HG03460 (cell line): ENCODE data around the gene NKX1-1.
"Not testable (repeated sequence)": the region's sequence is repeated elsewhere in the genome, so short reads cannot be mapped to it uniquely, and the experiment has no call there.

Source experiments
- ATAC-seq: cut with Tn5 transposase; IDR thresholded peaks from one replicate; pipeline ENCODE4 v1.9.1; 2021; ENCODE audit not compliant: unreplicated experiment

NKX1-1 gene

GRCh38 chr4:1393866-1394265, 12.4 kb downstream of the NKX1-1 start:
- no peak for ATAC-seq

GRCh38 chr4:1393363-1393762, 12.9 kb downstream of the NKX1-1 start:
- not testable (repeated sequence) for ATAC-seq

- no peak for ATAC-seq
Observed at GRCh38 chr4:1385373-1386340, 20.6 kb downstream of the NKX1-1 start.

GRCh38 chr4:1384675-1385372, 21.4 kb downstream of the NKX1-1 start:
- ATAC-seq = no peak

GRCh38 chr4:1383728-1384591, 22.3 kb downstream of the NKX1-1 start:
- ATAC-seq = no peak

GRCh38 chr4:1382776-1383727, 23.2 kb downstream of the NKX1-1 start:
- no peak for ATAC-seq

GRCh38 chr4:1381944-1382541, 24.2 kb downstream of the NKX1-1 start:
- no peak for ATAC-seq

- ATAC-seq = no peak
Observed at GRCh38 chr4:1381181-1381621, 25.0 kb downstream of the NKX1-1 start.

- ATAC-seq = no peak
Observed at GRCh38 chr4:1380368-1381151, 25.7 kb downstream of the NKX1-1 start.

- no peak for ATAC-seq
Observed at GRCh38 chr4:1379801-1380331, 26.4 kb downstream of the NKX1-1 start.

- ATAC-seq = no peak
Observed at GRCh38 chr4:1379351-1379781, 26.9 kb downstream of the NKX1-1 start.

GRCh38 chr4:1378559-1379231, 27.5 kb downstream of the NKX1-1 start:
- no peak for ATAC-seq

- no peak for ATAC-seq
Observed at GRCh38 chr4:1377606-1378261, 28.5 kb downstream of the NKX1-1 start.

- ATAC-seq = no peak
Observed at GRCh38 chr4:1376841-1377605, 29.2 kb downstream of the NKX1-1 start.

- no peak for ATAC-seq
Observed at GRCh38 chr4:1376391-1376840, 29.8 kb downstream of the NKX1-1 start.

- ATAC-seq = no peak
Observed at GRCh38 chr4:1375761-1376322, 30.4 kb downstream of the NKX1-1 start.
